Mesenteric fat pad (tissue), 1 donor: ENCODE measurements around the gene MRRF. TPM values are rescaled to one million over a fixed set of nuclear protein-coding genes. Genes with fewer than 3 reads are reported as not detected.
"Not testable (repeated sequence)": the region's sequence is repeated elsewhere in the genome, so short reads cannot be mapped to it uniquely, and the experiment has no call there.

ENCODE experiments used
- DNase-seq: peaks from one replicate; pipeline ENCODE4 v3.0.0-alpha.2; 2020; ENCODE audit warnings: low spot score
- total RNA-seq: library from RNA; stranded (reverse); fragmentation: NEBNext Ultra II Directional; extraction: Animal tissue kit (Norgen Biotek cat#: 25700); gene quantifications from one replicate; pipeline ENCODE4 v1.2.1, GENCODE V29; 2021
- donor health status: DM: yes; HTN: yes; CAD: no.

The MRRF gene
- total RNA-seq, 1 donor from 2014 or later: 41.8 TPM

- no peak for DNase-seq
Measured at GRCh38 chr9:122274055-122274454, 9.4 kb downstream of the MRRF start.

- DNase-seq: no peak
Measured at GRCh38 chr9:122276096-122276495, 11.4 kb downstream of the MRRF start.

- DNase-seq: no peak
Measured at GRCh38 chr9:122277285-122277897, 12.7 kb downstream of the MRRF start.

GRCh38 chr9:122281368-122281767 lies 16.7 kb downstream of the MRRF start:
- no peak for DNase-seq

GRCh38 chr9:122286764-122287163 lies 22.1 kb downstream of the MRRF start:
- DNase-seq: no peak

GRCh38 chr9:122287214-122287720 lies 22.6 kb downstream of the MRRF start:
- no peak for DNase-seq

GRCh38 chr9:122291458-122291857 lies 26.8 kb downstream of the MRRF start:
- no peak for DNase-seq

GRCh38 chr9:122294531-122294930 lies 29.8 kb downstream of the MRRF start:
- DNase-seq: no peak

- no peak for DNase-seq
Measured at GRCh38 chr9:122297512-122297911, 32.8 kb downstream of the MRRF start.

GRCh38 chr9:122302237-122303093 lies 37.8 kb downstream of the MRRF start:
- no peak for DNase-seq

- DNase-seq: no peak
Measured at GRCh38 chr9:122307061-122307460, 42.4 kb downstream of the MRRF start.

- DNase-seq: no peak
Measured at GRCh38 chr9:122307925-122308324, 43.2 kb downstream of the MRRF start.

- DNase-seq: no peak
Measured at GRCh38 chr9:122309861-122310260, 45.2 kb downstream of the MRRF start.

GRCh38 chr9:122314165-122314564 lies 49.5 kb downstream of the MRRF start:
- DNase-seq: no peak

GRCh38 chr9:122315534-122315933 lies 50.9 kb downstream of the MRRF start:
- DNase-seq: no peak

- no peak for DNase-seq
Measured at GRCh38 chr9:122318284-122318683, 53.6 kb downstream of the MRRF start.

- DNase-seq: no peak
Measured at GRCh38 chr9:122320413-122320881, 55.8 kb downstream of the MRRF start.

GRCh38 chr9:122322553-122322952 lies 57.9 kb downstream of the MRRF start:
- no peak for DNase-seq

GRCh38 chr9:122324665-122325064 lies 60.0 kb downstream of the MRRF start:
- not testable (repeated sequence) for DNase-seq

GRCh38 chr9:122325124-122325523 lies 60.4 kb downstream of the MRRF start:
- no peak for DNase-seq

GRCh38 chr9:122327175-122327574 lies 62.5 kb downstream of the MRRF start:
- DNase-seq: no peak

- DNase-seq: no peak
Measured at GRCh38 chr9:122329597-122329996, 64.9 kb downstream of the MRRF start.
